HT1080 (cell line): ENCODE data around the gene CYP4V2. TPM values are rescaled to one million over a fixed set of nuclear protein-coding genes. Genes with fewer than 3 reads are reported as not detected.
A peak's percentile ranks its signal among the peaks of the same experiment; 100 is the strongest.

Experiments used
- DNase-seq: peaks from one replicate; pipeline ENCODE4 v3.0.0-alpha.2; 2015; ENCODE audit warnings: low read depth
- polyA plus RNA-seq, 2 experiments: library from polyadenylated mRNA; depleted of rRNA; stranded (reverse); fragments of >200 nt; gene quantifications; 2 replicates each; pipeline ENCODE4 v1.2.3, GENCODE V29; 2015
- total RNA-seq: library from RNA; depleted of rRNA; stranded (reverse); fragments of >200 nt; shearing (Covaris generic); gene quantifications from 2 replicates; pipeline ENCODE4 v1.2.3, GENCODE V29; 2014; rRNA removed

CYP4V2 gene
- 3.1 and 5.2 TPM in 2 replicates for total RNA-seq
- 2.6 TPM in 2 replicates for polyA plus RNA-seq (2015; cell fraction: cytosol; rRNA removed)
- 1.1 and 2.3 TPM in 2 replicates for polyA plus RNA-seq (2015; cell fraction: nucleus; rRNA removed)

DNA sequence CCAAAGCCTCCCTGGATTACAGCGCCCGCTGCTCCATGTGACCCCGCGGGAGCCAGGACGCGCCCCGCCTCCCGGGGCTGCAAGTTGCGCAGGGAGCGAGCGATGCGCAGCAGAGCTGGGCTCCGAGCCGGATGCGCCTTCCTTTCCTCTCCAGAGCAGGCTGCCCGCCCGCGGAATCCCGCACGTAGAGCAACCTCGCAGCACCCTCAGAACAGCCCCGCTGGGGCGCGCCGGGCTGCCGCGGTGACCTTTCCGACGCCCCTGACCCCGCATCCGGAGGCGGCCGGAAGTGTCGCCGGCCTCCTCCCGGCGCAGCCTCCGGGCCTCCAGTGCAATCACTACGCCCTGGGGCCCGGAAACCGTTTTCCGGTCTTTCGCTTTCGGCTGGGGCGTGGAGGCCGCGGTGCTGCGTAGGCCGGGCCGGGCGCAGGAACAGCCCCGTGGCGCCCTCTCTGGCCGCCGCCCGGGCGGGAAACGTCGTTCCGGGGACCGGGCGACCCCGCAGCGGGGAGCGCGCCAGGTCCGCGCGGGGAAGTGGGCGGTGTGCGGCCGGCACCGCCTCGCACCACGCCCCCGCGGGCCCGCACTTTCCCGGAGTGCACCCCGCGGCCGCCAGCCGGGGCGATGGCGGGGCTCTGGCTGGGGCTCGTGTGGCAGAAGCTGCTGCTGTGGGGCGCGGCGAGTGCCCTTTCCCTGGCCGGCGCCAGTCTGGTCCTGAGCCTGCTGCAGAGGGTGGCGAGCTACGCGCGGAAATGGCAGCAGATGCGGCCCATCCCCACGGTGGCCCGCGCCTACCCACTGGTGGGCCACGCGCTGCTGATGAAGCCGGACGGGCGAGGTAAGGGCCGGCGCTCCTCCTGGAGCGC lies at the start of gene CYP4V2:
CYP4V2 (plus strand) TSS at position 368 of the 866 bp plus-strand sequence; CDS start at position 625, 257 bp downstream.
- DNase-seq, result peak; percentile 76

DNA sequence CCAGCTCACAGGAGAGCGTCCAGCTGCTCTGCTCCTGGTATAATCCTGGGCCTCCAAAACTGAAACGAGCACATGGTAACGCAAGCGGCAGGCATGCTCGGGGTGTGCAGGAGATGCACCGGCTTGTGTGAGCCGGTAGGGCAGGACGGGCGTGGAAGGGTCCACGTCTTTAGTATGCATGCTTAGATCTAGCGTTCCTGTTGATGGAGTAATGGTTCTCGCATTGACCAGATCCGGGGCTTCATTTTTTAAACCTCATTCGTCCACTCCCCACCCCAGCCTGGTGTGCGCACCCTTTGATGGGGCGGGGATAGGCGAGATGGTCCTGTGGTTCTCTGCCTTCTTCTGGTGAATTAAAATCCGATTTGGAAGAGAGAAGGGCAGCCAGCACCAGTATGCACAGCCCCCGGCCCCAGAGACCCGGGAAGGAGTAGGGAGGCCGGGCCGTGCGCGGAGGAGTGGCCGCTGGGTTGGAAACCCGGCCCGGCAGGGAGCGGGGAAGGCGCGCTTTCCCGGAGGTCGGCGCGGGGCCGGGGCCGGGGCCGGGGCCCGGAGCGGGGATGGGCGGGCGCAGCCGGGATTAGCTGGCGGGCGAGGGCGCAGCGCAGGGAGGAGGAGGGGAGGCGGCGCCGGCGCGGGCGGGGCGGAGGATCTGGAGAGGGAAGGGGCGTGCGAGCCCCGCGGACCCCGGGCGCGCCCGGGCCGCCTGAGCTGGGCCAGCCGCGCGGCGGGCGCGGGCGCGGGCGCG lies 47.0 kb upstream of the CYP4V2 start:
- peak; percentile 17 for DNase-seq

DNA sequence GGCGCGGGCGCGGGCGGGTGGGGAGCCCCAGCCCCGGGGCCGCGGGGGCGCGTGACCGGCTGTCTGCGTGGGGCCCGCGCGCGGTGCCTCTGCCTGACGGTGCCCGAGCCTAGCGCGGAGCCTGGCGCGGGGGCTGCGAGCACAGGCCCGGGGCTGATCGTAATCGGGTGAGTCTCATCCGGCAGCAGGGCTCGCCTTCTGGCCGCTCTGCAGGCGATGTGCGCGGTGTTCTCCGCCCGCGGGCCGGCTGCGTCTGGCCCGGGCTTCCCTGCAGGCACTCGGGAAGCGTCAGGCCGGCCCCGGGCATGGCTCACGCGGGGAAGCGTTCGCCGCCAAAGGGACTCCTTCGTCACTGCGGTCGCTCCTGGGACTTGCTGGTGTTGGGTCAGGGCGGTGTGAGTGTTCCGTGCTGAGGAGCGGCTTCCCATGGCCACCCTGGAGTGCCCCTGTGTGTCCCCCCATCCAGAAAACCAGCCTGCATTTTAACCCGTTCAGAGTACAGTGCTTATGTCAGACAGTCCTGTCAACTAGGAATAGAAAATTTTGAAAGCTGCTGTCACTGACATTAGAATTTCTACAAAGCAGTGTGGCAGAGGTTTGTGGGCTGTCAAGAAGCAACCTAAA lies 46.3 kb upstream of the CYP4V2 start:
- DNase-seq, result peak; percentile 32

DNA sequence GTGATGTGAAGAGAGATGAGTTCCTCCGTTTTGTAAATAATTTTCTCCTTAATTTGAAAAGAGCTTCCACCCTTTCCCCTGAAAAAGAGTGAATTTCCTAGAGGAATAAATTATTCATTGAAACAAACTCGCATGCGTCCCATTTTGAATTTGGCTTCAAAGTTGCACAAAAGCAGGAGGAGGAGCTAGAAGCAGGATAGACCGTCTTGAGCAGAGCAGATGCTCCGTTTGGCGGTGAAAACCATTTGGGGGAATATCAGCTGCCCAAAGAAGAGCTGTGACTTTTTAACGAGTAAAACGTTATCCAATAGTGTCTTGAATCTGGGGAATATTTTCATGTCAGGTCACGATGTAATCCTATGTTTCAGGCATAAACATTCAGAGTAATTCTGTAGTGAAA lies 44.9 kb upstream of the CYP4V2 start:
- no peak for DNase-seq

DNA sequence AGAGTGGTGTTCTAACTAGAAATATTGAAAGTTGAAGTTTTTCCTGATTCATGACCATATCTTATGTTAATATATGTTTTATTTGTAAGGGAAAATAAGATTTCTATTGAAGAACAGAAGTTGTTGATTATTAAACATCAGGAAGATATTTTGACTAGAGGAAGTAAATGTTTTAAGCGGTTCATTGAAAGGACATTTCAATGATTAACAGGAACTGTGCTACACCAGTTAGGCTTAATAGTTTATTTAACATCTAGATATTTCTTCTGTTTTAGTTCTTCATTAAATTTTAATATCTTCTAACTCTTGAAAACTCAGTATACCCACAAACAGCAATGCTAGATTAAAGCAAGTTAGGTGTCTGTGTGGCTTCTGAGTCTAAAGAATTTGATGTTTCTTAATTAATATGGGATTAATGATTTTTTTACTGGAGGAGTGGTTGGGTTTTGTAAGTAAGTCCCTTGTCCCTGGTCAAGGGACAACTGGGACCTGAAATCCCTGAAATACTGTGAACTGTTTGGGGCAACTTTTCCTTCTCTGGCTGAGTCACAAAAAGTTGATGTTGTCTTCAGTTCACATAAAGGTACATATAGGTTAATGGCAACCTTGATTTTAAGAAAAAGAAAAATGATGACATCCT lies 42.9 kb upstream of the CYP4V2 start:
- DNase-seq, result no peak

DNA sequence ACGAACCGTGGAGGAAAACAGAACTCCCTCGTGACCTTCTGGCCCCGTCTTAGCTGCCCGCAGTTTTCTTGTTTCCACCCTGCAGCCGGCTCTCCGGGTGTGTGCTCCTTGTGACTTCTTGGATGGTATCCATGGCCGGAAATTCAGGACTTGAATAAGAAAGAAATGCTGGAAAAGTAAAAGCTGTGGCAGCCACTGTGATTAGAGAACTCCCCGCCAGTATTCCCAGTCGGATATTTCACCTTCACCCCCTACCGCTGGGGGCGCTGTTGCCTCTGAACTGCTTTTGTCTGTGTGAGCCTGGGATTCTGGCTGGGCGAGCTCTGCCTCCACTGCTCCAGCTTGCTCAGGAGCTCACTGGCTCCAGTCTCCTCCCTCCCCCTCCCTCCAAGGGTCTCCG lies 41.5 kb upstream of the CYP4V2 start:
- peak; percentile 43 for DNase-seq

DNA sequence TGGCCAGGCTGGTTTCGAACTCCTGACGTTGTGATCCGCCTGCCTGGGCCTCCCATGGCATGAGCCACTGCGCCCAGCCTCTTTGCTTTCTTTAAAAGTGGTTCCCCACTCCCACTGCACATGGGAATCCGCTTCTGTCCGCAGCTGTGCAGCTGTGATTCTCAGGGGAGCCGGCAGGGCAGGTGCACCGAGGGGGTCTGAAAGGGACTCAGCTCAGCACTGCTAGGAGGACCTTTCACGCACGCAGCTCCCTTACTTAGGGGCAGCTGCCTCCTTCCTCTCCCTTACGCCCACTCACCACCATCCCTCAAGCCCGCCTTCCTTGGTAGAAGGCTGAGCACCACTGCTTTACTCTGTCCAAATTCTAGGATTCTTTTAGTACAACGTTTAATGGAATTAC lies 40.4 kb upstream of the CYP4V2 start:
- no peak for DNase-seq

DNA sequence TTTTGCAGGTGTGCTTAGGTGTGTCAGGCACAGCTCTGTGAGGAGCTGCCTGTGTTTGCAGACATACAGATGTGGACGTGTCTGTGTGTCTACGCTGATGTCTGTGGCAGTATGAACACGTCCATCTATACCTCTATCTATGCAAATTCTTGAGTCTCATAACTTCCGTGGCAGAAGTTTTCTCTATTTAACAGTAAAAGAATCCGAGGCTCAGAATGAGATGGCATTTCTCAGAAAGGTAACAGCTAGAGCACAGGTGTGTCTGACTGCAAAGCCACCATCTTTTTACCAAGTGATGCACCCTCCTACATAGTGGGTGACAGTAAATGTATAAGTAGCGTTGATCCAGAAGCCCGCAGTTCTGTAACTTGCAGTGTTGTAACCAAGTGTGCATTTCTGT lies 39.9 kb upstream of the CYP4V2 start:
- no peak for DNase-seq

DNA sequence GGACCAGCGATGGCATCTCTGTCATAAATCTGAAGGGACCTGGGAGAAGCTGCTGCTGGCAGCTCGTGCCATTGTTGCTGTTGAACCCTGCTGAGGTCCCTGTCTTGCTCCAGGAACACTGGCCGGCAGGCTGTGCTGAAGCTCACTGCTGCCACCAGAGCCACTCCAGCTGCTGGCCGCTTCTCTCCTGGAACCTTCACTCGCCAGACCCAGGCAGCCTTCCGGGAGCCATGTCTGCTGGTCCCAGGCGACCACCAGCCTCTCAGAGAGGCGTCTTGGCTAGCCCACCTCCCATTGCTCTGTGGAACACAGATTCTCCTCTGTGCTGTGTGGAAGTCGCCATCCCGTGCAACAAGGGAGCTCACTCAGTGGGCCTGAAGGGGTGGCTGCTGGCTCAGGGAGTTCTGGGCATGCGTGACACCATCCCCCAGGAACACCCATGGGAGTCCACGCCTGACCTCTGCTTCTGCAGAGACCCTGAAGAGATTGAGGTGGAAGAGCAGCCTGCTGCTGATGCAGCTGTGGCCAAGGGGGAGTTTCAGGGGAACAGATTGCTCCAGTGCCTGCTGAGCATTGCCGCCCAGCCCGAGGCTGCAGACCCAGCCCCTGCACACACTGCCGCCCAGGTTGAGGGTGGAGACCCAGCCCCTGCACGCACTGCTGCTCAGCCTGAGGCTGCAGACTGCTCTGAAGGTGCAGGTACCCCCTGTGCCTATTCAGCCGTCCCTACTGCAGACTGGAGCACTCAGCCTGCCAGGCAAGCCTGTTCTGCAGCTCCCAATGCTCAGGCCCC lies 33.1 kb upstream of the CYP4V2 start:
- no peak for DNase-seq

DNA sequence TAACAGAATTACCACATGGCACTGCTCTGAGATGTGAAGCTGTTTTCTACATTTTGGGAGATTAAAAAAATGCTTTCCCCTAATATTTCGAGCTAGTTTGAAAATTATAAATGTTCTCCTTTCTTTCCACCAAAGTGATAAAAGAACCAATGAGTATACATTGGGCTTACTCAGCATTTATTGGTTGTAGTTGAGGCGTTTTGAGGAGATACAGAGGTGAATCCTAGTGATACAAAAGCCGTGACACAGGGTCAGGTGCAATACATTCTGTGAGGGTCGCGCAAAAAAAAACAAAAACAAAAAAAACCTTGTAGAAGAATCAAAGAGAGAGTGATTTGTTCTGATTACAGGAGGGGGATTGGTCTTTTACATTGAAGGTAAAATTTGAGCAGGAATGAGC lies 32.4 kb upstream of the CYP4V2 start:
- DNase-seq, result no peak

DNA sequence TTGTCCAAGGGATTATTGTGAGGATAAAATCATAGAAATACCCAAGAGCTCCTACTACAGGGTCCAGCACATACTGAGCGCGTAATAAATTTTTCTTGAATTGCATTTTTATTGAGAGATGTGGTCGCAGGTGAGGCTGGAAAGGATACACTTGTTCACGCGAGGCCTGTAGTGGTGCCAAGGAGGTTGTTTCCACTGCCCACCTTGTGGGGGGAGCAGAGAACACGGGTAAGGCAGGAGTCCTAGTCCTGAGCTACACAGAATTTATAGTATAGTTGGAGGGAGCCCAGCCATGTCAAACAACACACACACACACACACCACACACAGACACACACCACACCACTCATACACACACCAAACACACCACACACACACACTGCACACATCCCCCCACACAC lies 31.8 kb upstream of the CYP4V2 start:
- DNase-seq, result no peak

DNA sequence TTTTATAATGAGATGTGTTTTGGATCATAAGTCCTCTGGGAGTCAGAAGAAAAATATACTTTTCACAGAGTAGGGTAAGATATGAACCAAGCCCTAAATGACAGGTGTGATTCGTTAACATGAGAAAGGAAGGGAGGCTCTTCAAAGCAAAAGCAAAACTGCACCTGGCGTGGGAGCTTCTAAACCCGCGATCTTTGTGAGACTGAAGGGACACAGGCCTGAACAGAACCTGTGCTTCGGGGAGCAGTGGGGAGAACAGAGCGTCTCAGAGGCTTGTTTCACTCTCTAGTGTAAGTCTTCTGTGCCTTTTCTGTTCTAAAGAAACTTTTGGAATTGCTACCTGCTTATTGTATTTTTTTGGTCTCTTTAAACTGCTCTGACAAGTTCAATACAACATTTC lies 30.2 kb upstream of the CYP4V2 start:
- no peak for DNase-seq

DNA sequence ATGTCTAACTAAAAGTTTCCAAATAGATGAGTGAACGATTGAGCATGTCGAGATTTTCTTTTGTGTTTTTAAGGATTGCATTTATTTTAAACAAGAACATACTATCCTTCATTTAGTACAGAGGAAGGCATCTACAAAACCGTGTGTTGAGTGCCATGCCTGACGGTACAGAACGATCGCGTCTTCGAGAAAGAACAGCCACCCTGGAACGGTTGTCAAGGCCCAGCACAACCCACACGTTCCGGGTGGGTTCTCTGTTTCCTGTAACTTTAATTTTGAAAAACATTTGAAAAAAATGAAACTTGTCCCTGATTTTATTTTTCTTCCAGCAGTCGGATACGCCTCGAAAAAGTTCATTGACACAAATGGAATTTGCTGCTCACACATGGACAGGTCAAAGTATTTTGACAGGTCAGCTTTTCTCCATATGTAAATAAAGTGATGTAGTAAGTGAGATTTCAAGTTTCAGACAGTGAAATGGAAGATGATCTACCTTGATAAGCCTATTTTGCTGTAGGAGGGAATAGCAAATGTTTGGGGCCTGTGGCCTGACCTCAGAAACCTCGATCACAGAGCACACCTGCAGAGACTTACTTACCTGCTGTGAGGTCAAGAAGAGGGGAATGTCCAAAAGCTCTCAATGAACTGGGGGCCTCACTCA lies 24.4 kb upstream of the CYP4V2 start:
- DNase-seq, result no peak

DNA sequence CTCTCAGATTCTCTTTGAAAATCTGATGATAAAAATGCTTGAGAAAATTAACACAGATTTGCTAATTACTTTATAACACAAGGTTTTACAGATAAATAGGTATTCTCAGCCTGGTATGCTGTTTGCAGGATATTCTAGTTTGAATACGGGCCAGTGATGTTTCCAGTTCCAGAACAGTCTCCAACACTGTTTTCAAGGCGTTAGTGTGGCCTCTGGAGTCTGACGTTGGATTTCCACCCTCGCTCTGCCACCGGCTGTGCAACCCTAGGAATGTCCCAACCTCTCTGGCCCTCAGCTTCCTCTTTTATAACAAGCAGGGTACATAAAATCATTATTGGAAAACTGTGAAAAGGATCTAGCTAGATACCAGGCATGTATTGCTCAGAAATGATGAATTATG lies 23.8 kb upstream of the CYP4V2 start:
- DNase-seq, result no peak

DNA sequence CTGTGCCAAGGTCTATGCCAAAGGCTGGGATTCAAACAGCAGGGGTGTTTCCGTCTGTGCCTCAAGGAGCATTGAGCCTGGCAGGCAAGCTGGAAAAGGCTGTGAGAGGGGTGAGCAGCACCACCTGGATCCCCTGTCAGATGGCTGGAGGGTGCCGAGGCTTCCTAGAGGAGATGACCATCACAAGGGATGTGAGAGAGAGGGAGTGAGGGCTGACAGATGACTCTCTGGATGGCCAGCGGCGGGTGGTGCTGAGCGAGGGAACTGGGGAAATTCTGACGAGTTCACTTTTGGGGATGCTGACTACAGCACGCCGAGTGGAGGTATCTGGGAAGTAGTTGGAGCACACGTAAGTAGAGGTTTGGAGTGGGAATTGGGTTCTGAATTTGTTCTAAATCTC lies 22.6 kb upstream of the CYP4V2 start:
- DNase-seq, result no peak

DNA sequence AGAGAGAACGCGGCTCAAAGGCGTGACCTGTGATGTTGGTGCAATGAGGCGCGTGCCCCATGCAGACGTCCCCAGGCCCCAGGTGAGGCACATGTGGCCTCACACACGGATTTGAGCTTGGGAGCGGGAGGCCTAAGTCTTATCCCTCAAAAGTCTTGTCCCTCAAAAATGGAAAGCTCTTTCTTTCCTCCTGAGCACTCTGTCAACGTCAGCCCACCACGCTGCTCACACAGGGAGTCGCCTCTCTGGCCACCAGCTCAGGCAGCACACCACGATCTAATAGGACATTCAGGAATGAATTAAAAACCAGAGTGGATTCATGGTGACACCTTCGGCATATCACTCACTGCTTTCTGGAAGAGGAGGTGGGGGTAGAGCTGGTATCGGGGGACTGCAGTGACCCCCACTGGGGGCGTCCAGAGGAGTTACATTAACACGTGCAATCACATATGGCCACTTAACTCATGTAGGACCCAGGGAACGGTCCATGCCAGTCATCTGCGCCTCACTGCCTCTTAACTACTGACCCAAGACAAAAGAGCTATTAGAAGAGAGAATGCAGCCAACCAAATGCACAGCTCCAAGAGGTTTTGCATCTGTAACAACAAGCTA lies 21.9 kb upstream of the CYP4V2 start:
- no peak for DNase-seq

DNA sequence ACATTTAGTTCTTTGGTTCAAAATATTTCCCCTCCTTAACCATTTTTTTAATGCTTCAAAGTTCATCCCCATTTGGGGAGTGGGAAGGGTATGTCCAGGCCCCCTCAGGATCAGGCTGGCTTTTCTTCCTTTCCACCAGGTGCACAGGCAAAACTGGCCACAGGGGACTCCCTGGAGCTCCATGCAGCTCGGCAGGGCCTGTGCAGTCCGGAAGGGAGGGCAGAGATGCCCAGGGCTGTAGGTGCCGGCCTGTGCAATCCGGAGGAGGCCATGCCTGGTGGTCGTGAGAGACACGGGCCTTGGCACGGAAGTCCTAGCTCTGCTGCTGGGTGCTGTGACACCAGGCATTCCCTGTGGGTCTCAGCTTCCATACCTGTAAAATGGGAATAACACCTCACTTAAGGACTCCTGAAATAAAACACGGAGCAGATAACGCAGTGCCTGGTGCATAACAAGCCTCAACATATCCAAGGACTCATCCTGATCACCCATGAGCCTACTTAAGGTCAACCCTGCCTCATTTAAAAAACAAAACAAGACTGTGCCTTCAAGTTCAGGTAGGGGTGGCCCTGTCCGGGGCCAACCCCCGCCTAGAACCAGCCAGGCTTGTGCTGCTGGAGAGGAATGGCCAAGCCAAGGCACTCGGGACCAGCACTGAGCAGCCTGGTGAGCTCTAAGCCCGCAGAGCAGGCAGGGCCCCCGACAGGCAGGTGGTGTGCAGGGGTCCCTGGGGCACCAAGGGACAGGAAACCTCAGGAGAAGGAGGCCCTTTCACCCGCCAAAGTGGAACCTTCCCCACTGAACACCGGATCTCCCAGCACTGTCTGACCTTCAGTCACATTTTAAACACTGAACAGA lies 21.2 kb upstream of the CYP4V2 start:
- no peak for DNase-seq

DNA sequence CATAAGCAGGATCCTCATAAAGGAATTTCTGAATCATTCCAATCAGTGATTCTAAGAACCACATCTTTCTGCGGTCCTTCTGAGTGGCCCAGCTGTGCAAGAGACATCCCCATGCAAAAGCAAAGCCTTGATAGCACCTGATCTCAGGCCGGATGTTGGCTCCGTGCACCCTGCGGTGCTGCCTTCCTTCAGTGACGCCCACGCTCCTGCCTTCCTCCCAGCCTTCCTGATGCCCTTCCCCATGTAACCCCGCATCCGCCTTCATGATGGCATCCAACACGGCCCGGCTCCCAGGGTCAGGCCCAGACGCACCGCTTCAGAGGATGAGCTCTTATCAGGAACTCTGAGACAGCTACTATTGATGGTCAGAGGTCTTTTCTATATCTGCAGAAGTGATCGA lies 20.4 kb upstream of the CYP4V2 start:
- DNase-seq, result peak; percentile 32

DNA sequence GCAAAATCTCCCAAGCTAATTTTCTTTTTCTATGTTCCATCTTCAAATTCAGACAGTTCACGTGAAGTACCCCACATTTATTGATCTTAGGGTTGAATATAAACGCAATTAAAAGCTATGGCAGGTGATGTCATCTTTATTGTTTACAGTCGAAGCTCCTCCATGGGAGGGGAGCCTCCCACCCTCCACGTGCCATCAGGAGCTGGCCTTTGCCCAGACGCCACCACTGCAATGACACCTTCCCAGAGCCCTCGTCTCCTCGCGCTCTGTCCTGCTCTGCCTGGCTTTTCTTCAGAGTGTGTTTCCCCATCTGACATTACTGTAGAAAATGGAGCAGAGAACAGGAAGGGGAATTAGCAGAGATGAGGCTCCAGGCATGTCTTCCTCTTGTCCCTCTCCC lies 18.8 kb upstream of the CYP4V2 start:
- no peak for DNase-seq
